ENCODE measurements around the gene SLC35B1.

SLC35B1 gene

GRCh38 chr17:49746791-49747490, 39.2 kb upstream of the SLC35B1 start:
- Histone ChIP-seq H3K27me3 (ENCODE audit: control insufficient read depth, insufficient read depth, low read length) (peaks cover 42% of the 10 kb centered on the region), H3K36me3 (ENCODE audit: insufficient read depth, low read length) (no peaks in the 10 kb centered on the region), H3K4me1 (ENCODE audit: control insufficient read depth, insufficient read depth, low read length) (peaks cover 4% of the 10 kb centered on the region), H3K4me3 (ENCODE audit: low read length) (no peak overlapping the region), H3K9me3 (replicated peaks; ENCODE audit: low read length) (no peaks in the 10 kb centered on the region), H3K4me2 (ENCODE audit: low read length) (no peak overlapping the region), H3K9ac (ENCODE audit: low read depth, low read length) (no peak overlapping the region)

- H3K4me3 ChIP-seq (ENCODE audit: low read length), result no peak overlapping the region
- no peaks in the 10 kb centered on the region for H3K9me3 ChIP-seq (replicated peaks; ENCODE audit: low read length)
- H3K4me2 ChIP-seq (ENCODE audit: low read length), result no peak overlapping the region
- H3K27me3 ChIP-seq (ENCODE audit: control insufficient read depth, insufficient read depth, low read length), result peaks cover 50% of the 10 kb centered on the region
- peaks cover 4% of the 10 kb centered on the region for H3K4me1 ChIP-seq (ENCODE audit: control insufficient read depth, insufficient read depth, low read length)
- H3K9ac ChIP-seq (ENCODE audit: low read depth, low read length), result no peak overlapping the region
- no peaks in the 10 kb centered on the region for H3K36me3 ChIP-seq (ENCODE audit: insufficient read depth, low read length)
Measured at GRCh38 chr17:49745175-49746139, 37.7 kb upstream of the SLC35B1 start.

DNA sequence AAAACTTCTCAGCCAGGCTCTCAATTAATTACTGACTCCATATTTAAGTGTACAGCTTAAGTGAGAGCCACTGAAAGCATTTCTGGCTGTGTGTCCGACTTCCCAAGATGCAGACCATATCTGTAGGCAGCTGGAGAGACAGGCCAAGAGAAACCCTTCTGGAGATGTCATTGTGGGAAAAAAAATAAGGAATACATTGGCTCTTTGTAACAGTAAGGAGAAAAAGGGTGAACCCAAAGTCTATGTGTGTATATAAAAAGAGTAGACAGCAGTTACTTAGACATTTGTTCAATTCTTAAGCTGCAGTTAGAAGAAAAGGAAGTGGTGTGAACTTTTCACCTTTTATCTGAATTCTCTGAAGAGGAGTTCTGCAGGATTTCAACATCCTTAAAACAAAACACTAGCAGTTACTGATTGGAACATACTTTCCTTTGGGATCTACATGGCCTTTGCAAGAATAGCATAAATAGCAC, 34.4 kb upstream of the SLC35B1 start:
- Histone ChIP-seq H3K4me2 (ENCODE audit: low read length) (no peak overlapping the region), H3K4me3 (ENCODE audit: low read length) (no peak overlapping the region), H3K27me3 (ENCODE audit: control insufficient read depth, insufficient read depth, low read length) (peaks cover 64% of the 10 kb centered on the region), H3K4me1 (ENCODE audit: control insufficient read depth, insufficient read depth, low read length) (peaks cover 4% of the 10 kb centered on the region), H3K9ac (ENCODE audit: low read depth, low read length) (no peak overlapping the region), H3K36me3 (ENCODE audit: insufficient read depth, low read length) (no peaks in the 10 kb centered on the region), H3K9me3 (replicated peaks; ENCODE audit: low read length) (no peaks in the 10 kb centered on the region)

DNA sequence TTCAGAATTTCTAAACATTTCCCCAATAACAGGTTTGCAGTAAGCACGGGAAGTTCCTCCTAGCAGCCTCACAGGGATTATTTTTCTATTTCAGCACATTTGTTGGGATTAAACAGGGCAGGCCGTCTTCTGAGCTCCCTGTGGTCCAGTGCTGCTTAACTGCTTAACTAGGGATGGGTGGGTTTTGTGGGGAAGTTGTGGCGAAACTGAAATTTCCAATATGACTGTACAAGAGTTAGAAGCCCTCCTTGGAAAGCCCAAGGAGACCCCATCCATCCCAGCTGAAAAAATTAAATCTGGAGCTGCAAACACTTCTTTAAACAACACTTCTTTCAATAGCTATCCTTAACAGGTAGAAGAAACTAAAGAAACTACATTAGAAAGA, 33.9 kb upstream of the SLC35B1 start:
- Histone ChIP-seq H3K27me3 (ENCODE audit: control insufficient read depth, insufficient read depth, low read length) (peaks cover 64% of the 10 kb centered on the region), H3K9me3 (replicated peaks; ENCODE audit: low read length) (no peaks in the 10 kb centered on the region), H3K4me1 (ENCODE audit: control insufficient read depth, insufficient read depth, low read length) (peaks cover 4% of the 10 kb centered on the region), H3K36me3 (ENCODE audit: insufficient read depth, low read length) (no peaks in the 10 kb centered on the region), H3K9ac (ENCODE audit: low read depth, low read length) (no peak overlapping the region), H3K4me2 (ENCODE audit: low read length) (no peak overlapping the region), H3K4me3 (ENCODE audit: low read length) (no peak overlapping the region)

DNA sequence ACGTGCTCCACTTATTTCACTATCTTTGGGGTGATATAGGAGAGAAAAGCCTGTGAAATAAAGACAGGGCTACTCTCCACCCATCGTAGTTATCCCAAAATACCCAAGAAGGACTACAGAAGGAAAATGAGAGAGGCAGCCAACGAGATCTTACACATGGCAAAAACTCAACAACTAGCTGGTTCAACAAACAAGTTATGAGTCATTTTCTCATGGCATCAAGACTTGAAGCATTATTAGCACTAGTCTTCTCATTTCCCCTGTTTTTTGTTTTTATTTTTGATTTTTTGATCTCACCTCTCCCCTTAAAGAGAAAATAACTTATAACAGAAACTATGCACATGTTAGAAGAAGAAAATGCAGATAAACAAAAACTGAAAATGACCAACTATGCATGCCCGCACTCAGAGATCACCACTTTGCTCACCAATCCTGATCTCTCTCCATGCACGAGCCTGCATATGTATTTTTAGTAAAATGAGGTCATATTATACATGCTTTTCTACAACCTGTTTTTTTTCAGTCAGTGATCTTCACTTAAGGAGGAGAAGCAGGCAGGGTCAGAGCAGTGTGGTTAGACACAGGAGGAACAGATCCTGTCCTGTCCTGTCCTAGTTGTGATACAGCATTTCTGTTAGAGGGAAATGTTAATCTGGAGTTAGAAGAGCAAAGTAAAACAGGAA, 33.4 kb upstream of the SLC35B1 start:
- no peak overlapping the region for H3K4me3 ChIP-seq (ENCODE audit: low read length)
- H3K9ac ChIP-seq (ENCODE audit: low read depth, low read length), result no peak overlapping the region
- H3K4me1 ChIP-seq (ENCODE audit: control insufficient read depth, insufficient read depth, low read length), result peaks cover 4% of the 10 kb centered on the region

DNA sequence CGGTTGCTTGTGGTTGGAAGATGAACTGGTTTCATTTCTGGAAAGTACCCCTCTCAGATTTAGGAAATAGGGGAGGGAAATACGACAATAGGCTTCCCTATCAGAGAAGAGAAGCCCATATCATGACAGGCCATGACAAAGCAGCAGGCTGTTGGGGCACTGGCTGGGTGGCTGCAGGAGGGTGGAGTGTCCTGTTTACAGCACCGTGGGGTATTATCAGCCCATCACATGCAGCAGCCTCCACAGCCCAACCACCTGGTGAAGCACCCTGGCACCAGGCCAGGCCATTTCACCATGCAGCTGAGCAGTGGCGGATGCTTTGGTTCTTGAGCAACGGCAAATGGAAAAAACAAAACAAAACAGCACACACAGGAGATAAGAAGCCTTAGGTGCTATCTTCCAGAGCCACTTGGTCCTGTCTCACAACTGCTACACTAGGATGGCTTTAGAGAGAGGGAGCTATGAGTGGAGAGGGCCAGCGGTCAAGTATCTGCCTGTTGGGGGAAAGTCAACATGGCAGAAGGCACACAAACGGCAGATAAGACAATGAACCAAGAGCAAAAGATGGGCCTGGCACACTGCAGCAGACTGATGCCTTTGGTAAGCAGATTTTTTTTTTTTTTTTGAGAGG, 32.0 kb upstream of the SLC35B1 start:
- Histone ChIP-seq H3K9me3 (replicated peaks; ENCODE audit: low read length) (no peaks in the 10 kb centered on the region), H3K4me2 (ENCODE audit: low read length) (no peak overlapping the region), H3K4me3 (ENCODE audit: low read length) (no peak overlapping the region), H3K27me3 (ENCODE audit: control insufficient read depth, insufficient read depth, low read length) (peaks cover 51% of the 10 kb centered on the region), H3K9ac (ENCODE audit: low read depth, low read length) (no peak overlapping the region), H3K4me1 (ENCODE audit: control insufficient read depth, insufficient read depth, low read length) (peaks cover 4% of the 10 kb centered on the region), H3K36me3 (ENCODE audit: insufficient read depth, low read length) (no peaks in the 10 kb centered on the region)

More for the DNA sequence above, 33.4 kb upstream of the SLC35B1 start:
- Histone ChIP-seq H3K4me2 (ENCODE audit: low read length) (no peak overlapping the region), H3K27me3 (ENCODE audit: control insufficient read depth, insufficient read depth, low read length) (peaks cover 58% of the 10 kb centered on the region), H3K9me3 (replicated peaks; ENCODE audit: low read length) (no peaks in the 10 kb centered on the region), H3K36me3 (ENCODE audit: insufficient read depth, low read length) (no peaks in the 10 kb centered on the region)

DNA sequence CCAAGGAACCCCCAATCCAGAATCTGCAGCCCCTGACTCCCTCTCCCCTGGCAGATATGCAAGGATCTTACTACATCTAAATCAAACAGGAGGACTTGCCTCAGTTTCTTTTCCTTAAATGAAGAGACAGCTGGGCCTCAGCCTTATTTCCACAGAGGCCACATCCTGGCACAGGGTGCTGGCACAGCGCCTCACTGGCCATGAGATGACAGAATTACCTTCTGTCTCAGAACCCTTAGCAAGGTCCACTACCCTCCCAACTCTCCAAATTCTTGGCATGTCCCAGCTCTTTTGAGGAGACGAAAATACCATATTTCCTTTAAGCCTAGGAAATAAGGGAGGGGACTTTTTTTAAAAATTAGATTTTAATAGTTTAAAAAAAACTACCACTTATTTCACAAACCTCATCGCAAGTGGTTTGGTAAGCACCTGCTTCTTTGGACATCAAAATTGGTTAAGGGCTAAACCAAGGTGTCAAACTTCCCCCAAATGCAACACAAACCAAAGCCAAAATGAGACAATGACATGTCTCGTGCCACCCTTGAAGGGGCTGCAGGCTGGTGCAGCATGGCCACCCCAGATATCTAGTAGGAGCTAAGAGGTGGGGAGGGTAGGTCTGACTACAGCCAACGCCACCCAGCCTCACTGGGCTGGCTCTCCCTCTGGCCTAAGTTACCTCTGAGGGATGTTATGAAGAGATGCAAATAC, 30.8 kb upstream of the SLC35B1 start:
- H3K36me3 ChIP-seq (ENCODE audit: insufficient read depth, low read length), result no peaks in the 10 kb centered on the region
- no peak overlapping the region for H3K4me3 ChIP-seq (ENCODE audit: low read length)
- H3K9me3 ChIP-seq (replicated peaks; ENCODE audit: low read length), result no peaks in the 10 kb centered on the region
- H3K4me1 ChIP-seq (ENCODE audit: control insufficient read depth, insufficient read depth, low read length), result peaks cover 4% of the 10 kb centered on the region
- H3K9ac ChIP-seq (ENCODE audit: low read depth, low read length), result no peak overlapping the region
- H3K4me2 ChIP-seq (ENCODE audit: low read length), result no peak overlapping the region
- H3K27me3 ChIP-seq (ENCODE audit: control insufficient read depth, insufficient read depth, low read length), result peaks cover 51% of the 10 kb centered on the region

- Histone ChIP-seq H3K9ac (ENCODE audit: low read depth, low read length) (no peak overlapping the region), H3K4me2 (ENCODE audit: low read length) (no peak overlapping the region), H3K4me1 (ENCODE audit: control insufficient read depth, insufficient read depth, low read length) (no peaks in the 10 kb centered on the region), H3K36me3 (ENCODE audit: insufficient read depth, low read length) (no peaks in the 10 kb centered on the region), H3K4me3 (ENCODE audit: low read length) (no peak overlapping the region), H3K27me3 (ENCODE audit: control insufficient read depth, insufficient read depth, low read length) (peaks cover 30% of the 10 kb centered on the region), H3K9me3 (replicated peaks; ENCODE audit: low read length) (no peaks in the 10 kb centered on the region)
Measured at GRCh38 chr17:49734515-49735490, 27.0 kb upstream of the SLC35B1 start.

DNA sequence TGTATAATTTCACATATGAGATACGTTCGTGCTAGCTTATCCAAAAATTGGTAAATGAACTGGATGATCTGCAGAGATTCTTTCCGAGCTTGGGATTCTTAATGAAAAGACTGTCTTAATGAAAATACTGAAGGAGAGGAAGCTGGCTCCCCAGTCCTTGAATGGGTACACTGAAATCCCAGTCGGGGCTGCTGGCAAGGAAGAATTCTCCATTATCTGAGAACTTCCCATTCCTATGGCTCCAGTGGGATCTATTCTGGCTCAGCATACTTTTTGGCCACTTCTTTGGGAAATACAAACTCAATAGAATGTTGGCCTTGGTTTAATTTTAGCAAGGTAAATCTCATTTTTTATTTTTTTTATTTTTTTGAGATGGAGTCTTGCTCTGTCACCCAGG, 23.7 kb upstream of the SLC35B1 start:
- Histone ChIP-seq H3K4me3 (ENCODE audit: low read length) (no peak overlapping the region), H3K4me2 (ENCODE audit: low read length) (no peak overlapping the region), H3K4me1 (ENCODE audit: control insufficient read depth, insufficient read depth, low read length) (peaks cover 2% of the 10 kb centered on the region), H3K27me3 (ENCODE audit: control insufficient read depth, insufficient read depth, low read length) (peaks cover 5% of the 10 kb centered on the region), H3K9me3 (replicated peaks; ENCODE audit: low read length) (no peaks in the 10 kb centered on the region), H3K9ac (ENCODE audit: low read depth, low read length) (no peak overlapping the region), H3K36me3 (ENCODE audit: insufficient read depth, low read length) (no peaks in the 10 kb centered on the region)
